ENCODE data around the gene TES.
"Not testable (repeated sequence)": the region's sequence is repeated elsewhere in the genome, so short reads cannot be mapped to it uniquely, and the experiment has no call there.

Gene TES, protein sequence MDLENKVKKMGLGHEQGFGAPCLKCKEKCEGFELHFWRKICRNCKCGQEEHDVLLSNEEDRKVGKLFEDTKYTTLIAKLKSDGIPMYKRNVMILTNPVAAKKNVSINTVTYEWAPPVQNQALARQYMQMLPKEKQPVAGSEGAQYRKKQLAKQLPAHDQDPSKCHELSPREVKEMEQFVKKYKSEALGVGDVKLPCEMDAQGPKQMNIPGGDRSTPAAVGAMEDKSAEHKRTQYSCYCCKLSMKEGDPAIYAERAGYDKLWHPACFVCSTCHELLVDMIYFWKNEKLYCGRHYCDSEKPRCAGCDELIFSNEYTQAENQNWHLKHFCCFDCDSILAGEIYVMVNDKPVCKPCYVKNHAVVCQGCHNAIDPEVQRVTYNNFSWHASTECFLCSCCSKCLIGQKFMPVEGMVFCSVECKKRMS

DNA sequence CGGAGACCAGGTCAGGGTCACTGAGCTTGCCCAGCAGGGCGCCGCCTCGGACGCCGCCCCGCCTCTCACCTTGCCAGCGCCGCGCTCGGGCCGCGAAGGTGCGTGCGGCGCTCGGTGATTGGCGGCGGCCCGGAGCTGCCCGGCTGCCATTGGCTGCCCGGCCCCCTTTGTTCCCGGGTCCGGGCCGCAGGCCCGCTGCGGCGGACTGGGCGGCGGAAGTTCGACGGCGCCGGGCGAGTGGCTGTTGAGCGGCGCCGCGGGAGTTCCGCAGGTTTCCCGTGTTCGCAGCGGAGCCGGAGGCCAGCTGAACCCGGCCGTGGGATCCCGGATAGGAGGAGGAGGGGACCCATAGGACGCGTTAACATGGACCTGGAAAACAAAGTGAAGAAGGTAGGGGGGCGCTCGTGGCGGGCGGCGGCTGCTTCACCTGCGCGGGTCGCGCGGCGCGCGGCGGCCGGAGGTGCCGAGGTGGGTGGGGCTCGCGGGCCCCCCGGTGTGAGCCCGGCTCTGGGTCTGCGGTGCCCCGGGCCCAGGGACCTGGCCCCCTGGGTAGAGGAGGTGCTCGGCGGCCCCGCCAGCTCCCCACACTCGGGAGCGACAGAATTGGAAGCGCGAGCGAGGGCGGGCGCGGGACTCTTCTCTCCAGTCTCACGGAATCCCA lies at the start of gene TES:
TSS of gene TES (plus strand) at position 195 of the 661 bp plus-strand sequence. CDS start at position 364, 169 bp downstream.
- peak; percentile 74 to 79 for DNase-seq
- peaks cover 44% of the 10 kb centered on the region for H3K4me1 Mint-ChIP-seq
- peaks cover 0 to 5% of the 10 kb centered on the region in 2 donors for H3K9me3 Mint-ChIP-seq
- peak within 1 kb of the TSS; percentile 98 to 99 for H3K4me3 Mint-ChIP-seq
- peak within 1 kb of the TSS; percentile 97 to 99 for H3K27ac Mint-ChIP-seq
- H3K27me3 Mint-ChIP-seq = no peaks in the 10 kb centered on the region
- ATAC-seq = peak; percentile 80

DNA sequence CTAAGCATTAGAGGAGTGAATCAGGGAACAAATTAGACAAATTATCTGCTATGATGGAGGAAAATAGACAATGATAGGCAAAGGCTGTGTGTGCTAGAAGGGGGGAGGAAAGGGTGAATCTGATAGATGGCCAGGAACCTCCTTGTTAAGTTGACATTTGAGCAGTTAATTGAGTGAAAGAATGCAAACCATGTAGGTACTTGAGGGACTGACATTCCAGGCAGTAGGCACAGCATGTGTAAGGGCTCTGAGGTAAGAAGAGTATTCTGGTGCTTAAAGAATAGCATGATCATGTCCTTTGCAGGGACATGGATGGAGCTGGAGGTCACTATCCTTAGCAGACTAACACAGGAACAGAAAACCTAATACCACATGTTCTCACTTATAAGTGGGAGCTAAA lies 48.6 kb upstream of the TES start:
- Mint-ChIP-seq H3K27me3 (peaks cover 23% of the 10 kb centered on the region), H3K9me3 (no peaks in the 10 kb centered on the region), H3K4me3 (no peak overlapping the region), H3K4me1 (peaks cover 2% of the 10 kb centered on the region), H3K27ac (no peak overlapping the region)
- DNase-seq = no peak
- no peak for ATAC-seq

DNA sequence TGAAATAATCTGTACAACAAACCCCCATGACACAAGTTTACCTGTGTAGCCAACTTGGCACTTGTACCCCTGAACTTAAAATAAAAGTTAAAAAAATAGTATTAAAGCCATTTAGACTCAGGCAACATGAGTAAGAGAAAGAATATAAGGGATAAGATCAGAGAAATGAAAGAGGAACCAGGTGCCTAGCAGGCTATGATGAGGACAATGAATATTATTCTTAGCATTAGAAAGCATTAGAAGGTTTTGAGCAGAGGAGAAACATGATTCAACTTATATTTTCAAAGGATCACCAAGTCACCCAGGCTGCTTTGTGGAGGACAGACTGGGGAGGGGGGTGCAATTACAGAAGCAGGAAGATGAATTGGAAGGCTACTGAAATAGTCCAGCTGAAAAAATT lies 48.1 kb upstream of the TES start:
- peaks cover 7% of the 10 kb centered on the region for H3K4me1 Mint-ChIP-seq
- no peaks in the 10 kb centered on the region for H3K9me3 Mint-ChIP-seq
- peaks cover 21% of the 10 kb centered on the region for H3K27me3 Mint-ChIP-seq
- DNase-seq (no peak), ATAC-seq (no peak)
- no peak overlapping the region for H3K4me3 Mint-ChIP-seq
- no peak overlapping the region for H3K27ac Mint-ChIP-seq

DNA sequence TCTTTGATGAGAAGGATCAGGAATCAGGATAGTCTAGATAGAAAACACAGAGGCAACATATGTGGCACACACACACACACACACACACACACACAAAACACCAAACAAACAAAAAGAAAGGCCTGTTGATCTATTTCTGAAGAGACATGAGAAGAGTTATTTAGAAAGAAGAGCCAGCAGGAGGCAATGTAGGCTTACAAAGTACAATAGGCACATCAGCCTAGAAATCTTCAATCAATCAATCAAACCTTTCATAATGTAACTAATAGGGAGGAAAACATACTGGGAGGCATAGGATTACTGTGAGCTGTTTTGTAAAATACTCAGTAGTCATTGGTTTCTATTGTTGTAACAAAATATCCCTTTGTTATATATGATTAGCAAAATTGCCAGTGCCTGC lies 47.3 kb upstream of the TES start:
- peaks cover 14% of the 10 kb centered on the region for H3K27me3 Mint-ChIP-seq
- ATAC-seq (no peak), DNase-seq (no peak)
- no peak overlapping the region for H3K4me3 Mint-ChIP-seq
- H3K9me3 Mint-ChIP-seq = no peaks in the 10 kb centered on the region
- H3K4me1 Mint-ChIP-seq = peaks cover 11% of the 10 kb centered on the region
- H3K27ac Mint-ChIP-seq = no peak overlapping the region

DNA sequence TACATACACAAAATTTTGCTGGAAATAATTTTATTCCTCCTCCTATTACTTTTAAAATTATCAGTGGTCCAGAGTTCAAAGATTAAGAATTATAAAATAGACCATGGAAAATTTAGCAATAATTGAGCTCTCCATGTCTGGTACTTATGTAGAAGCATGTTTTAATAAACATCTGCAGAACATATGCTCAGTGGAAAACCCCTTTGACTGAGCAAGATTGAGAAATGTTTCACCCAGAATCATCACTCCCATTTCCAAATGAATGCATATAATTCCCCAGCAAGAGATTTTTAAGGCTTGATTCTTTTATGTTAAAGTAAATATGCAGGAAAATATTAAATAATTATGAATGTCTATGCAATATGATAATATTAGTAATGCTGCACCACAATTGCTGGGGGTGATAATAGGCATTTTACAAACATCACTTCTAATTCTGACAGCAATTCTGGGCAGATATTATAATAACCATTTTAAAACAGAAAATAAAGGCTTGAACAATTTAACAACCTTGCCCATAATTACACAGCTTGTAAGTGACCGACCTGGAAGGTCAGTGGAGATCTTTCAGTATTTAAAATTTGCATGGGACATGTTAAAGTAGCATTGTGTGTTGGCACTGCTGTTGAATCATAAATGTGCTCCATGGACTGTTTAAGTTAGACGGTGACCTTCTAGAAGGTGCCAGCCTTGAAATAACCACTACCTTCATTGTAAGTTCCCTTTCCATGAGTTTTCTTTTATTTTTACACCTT lies 45.6 kb upstream of the TES start:
- Mint-ChIP-seq H3K4me1 (peaks cover 11% of the 10 kb centered on the region), H3K27me3 (peaks cover 10% of the 10 kb centered on the region), H3K4me3 (no peak overlapping the region), H3K9me3 (no peaks in the 10 kb centered on the region), H3K27ac (no peak overlapping the region)
- ATAC-seq (no peak), DNase-seq (no peak)

DNA sequence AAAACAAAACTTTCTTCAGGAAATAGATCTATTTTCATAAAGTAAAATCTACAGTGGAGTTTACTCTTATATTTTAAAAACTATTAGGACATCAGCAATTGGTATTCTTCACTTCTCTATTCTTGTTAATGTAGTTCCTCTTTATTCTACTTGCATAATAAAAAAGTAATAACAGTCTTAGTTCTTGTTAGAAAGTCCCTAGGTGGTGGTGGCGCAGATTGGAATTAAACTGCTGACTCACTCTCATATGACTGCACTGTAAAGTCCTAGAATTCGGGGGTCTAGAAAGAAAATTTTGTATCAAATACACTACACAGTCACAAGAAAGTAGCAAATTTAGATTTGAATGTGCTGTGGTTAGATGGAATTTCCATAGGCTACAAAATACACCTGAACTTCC lies 44.6 kb upstream of the TES start:
- no peaks in the 10 kb centered on the region for H3K9me3 Mint-ChIP-seq
- H3K27me3 Mint-ChIP-seq = peaks cover 18% of the 10 kb centered on the region
- ATAC-seq (no peak), DNase-seq (no peak)
- H3K4me1 Mint-ChIP-seq = peaks cover 11% of the 10 kb centered on the region
- H3K27ac Mint-ChIP-seq = no peak overlapping the region
- no peak overlapping the region for H3K4me3 Mint-ChIP-seq

DNA sequence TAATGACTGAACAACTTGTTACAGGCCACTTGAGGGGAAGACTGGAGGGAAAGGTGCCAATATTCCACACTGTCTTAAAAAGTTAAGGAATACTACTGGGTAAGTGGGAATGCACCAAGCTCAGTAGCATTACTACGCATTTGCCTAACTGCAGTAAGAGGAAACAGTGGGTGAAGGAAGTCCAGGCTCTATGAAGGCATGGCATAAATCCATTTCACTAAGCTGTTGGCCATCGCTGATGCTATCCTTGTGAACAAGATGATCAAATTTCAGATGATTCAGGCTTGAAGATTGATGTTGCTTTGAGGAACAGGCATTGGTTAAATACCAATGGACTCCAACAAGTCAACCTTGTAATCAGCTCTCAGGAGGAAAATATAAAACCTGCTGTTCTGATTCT lies 44.2 kb upstream of the TES start:
- no peaks in the 10 kb centered on the region for H3K9me3 Mint-ChIP-seq
- H3K4me1 Mint-ChIP-seq = peaks cover 11% of the 10 kb centered on the region
- no peak for ATAC-seq
- no peak for DNase-seq
- H3K4me3 Mint-ChIP-seq = no peak overlapping the region
- peaks cover 22% of the 10 kb centered on the region for H3K27me3 Mint-ChIP-seq
- no peak overlapping the region for H3K27ac Mint-ChIP-seq

DNA sequence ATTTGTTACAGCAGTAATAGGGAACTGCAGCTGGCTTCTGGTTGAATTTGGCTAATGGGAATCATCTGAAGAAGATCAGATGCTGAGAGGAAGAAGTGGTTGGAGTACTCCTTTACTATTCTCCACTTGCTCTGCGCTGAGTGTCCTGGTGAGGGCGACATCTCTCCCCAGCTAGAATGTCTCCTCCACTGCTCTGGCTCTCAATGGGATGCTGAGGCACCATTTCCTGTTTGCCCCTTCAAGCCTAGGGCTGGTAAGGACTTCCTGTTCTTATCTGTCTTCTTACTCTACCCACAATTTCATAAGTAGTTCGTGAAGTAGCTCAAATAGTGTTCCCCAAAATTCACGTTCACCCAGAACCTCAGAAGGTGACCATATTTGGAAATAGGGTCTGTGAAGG lies 43.2 kb upstream of the TES start:
- peak in 1 of 2 donors; percentile 27 for DNase-seq
- H3K9me3 Mint-ChIP-seq = no peaks in the 10 kb centered on the region
- H3K4me3 Mint-ChIP-seq = peak overlapping the region in 1 of 2 donors; percentile 34
- H3K27ac Mint-ChIP-seq = no peak overlapping the region
- H3K4me1 Mint-ChIP-seq = peaks cover 11% of the 10 kb centered on the region
- peak; percentile 87 for ATAC-seq
- peaks cover 32% of the 10 kb centered on the region for H3K27me3 Mint-ChIP-seq

DNA sequence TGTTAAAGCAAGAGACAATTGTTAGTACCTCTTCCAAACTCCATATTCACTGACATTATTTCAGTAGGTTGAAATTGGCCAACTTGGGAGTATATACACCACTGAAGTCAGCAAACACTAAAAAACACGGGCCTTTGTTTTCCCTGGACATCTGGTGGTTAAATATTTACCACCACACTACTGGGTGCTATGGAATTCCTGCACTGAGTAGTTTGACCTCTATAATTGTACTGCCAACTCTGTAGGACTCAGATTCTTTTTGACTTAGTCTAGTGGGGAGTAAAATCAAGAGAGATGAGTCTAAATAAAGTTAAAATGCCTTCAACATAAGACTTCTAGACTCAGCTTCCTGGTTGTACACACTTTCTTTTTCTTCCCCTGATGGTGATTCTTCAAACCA lies 41.3 kb upstream of the TES start:
- ATAC-seq (no peak), DNase-seq (no peak)
- H3K27ac Mint-ChIP-seq = no peak overlapping the region
- no peak overlapping the region for H3K4me3 Mint-ChIP-seq
- H3K4me1 Mint-ChIP-seq = peaks cover 11% of the 10 kb centered on the region
- peaks cover 32% of the 10 kb centered on the region for H3K27me3 Mint-ChIP-seq
- H3K9me3 Mint-ChIP-seq = no peaks in the 10 kb centered on the region

DNA sequence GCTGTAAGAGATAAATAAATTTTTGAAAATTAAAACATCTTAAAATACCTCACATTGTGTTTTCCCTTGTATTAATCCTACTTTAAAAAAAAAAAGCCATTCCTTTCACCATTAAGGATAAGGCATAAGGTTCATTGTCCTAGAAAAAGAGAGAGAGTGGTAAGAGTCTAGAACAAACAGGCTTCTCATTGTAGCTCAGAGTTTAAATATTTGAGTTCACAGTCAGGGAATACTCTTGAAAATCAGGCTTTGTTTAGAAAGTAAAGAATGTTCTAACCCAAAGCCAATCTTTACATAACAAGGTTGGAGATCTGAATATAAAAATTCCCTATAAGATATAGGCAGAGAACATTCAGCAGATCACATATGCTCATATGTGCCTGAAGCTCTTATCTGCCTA lies 40.2 kb upstream of the TES start:
- Mint-ChIP-seq H3K4me3 (no peak overlapping the region), H3K27me3 (peaks cover 32% of the 10 kb centered on the region), H3K9me3 (no peaks in the 10 kb centered on the region), H3K27ac (no peak overlapping the region), H3K4me1 (peaks cover 11% of the 10 kb centered on the region)
- DNase-seq (no peak), ATAC-seq (no peak)

DNA sequence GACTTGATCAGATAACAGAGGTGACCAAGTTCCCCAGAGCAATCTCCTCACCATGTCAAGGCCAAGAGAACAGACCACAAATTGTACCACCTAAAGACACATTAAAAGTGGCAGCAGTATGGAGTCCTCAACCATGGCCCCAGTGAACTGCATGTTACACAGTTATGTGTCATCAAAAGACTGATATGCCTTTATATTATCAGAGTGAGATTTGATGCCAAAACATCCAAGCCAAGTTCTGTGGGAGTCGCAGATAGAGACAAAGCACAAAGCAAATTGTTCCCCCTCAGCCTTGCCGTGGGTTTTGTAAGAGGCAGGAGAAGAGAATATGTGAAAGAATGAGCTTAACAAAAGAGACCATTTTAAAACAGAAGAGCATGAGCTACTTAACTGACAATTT lies 39.2 kb upstream of the TES start:
- peaks cover 29% of the 10 kb centered on the region for H3K27me3 Mint-ChIP-seq
- ATAC-seq (peak; percentile 45), DNase-seq (no peak)
- H3K9me3 Mint-ChIP-seq = no peaks in the 10 kb centered on the region
- no peak overlapping the region for H3K27ac Mint-ChIP-seq
- H3K4me3 Mint-ChIP-seq = no peak overlapping the region
- peaks cover 11% of the 10 kb centered on the region for H3K4me1 Mint-ChIP-seq

DNA sequence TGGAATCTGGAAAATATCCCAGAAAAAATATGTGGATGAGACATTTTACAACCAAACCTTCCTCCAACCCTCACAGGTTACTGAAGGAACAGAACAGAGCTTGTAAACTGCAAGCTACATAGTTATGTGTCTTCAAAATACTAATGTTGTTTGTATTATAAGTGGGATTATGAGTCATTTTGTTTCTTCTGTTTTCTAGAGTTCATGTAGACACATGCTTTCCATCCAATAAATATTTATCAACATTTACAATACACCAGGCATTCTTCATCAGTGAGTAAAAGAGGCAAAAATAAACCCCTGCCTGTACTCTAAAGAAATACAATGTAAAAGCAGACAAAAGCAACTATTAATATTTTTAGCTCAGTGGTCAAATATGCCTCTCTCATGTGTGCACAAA lies 38.0 kb upstream of the TES start:
- DNase-seq = no peak
- no peak for ATAC-seq
- Mint-ChIP-seq H3K4me1 (peaks cover 3% of the 10 kb centered on the region), H3K27me3 (peaks cover 22% of the 10 kb centered on the region), H3K27ac (no peak overlapping the region), H3K4me3 (no peak overlapping the region), H3K9me3 (no peaks in the 10 kb centered on the region)

DNA sequence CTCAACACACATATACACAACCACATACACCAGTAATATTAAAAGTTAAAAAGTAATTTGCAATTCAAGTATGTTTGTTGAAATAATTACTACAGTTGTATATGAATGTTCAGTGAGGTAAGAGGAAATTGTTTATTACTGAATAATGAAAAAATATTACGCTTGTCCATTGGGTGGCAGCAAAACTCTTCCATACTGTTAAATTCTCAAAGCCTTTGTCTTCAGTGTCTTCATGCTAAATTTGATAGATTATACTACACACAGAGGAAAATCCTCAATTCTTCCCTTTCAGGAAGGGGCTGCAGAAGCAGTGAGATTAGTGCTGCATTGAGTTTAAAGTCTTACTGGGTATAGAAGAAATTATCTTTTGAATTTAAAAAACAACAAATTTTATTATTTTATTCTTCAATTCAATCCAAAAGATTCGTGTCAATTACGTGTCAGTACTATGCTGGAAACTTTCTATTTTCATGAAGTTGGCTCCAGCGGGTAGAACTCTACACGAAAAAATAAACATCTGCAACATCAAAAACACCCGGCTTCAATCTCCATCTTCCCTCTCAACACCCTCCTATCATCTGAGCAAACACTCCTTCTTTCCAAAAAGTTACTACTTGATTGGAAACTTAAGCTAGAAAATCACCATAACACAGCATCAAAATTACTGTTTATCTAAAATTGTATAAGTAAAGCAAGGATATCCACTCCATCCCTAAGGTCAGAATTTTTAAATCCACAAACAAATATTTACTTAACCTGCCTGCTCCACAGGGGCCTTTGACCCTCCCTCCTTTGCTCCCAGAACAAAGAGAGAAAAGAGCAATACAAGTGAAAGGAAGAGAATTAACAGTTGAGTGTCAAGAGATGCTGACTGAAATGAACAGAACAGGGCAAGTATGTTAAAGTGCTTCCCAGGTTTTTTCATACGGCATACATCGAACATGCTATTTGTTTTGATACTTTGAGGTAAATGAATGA lies 37.0 kb upstream of the TES start:
- DNase-seq = no peak

DNA sequence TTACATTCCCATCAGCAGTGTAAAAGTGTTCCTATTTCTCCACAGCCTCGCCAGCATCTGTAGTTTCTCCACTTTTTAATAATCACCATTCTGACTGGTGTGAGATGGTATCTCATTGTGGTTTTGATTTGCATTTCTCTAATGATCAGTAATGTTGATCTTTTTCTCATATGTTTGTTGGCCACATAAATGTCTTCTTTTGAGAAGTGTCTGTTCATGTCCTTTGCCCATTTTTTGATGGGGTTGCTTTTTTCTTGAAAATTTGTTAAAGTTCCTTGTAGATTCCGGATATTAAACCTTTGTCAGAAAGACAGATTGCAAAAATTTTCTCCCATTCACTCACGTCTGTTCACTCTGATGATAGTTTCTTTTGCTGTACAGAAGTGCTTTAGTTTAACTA lies 35.2 kb upstream of the TES start:
- H3K4me3 Mint-ChIP-seq, ATAC-seq, H3K27ac Mint-ChIP-seq, DNase-seq, H3K9me3 Mint-ChIP-seq, H3K4me1 Mint-ChIP-seq: not testable (repeated sequence)
- H3K27me3 Mint-ChIP-seq = peaks cover 21% of the 10 kb centered on the region

More for the DNA sequence above, 37.0 kb upstream of the TES start:
- Mint-ChIP-seq H3K4me1 (no peaks in the 10 kb centered on the region), H3K9me3 (no peaks in the 10 kb centered on the region), H3K27ac (peak overlapping the region in 1 of 2 donors; percentile 5), H3K27me3 (peaks cover 22% of the 10 kb centered on the region), H3K4me3 (no peak overlapping the region)
- peak; percentile 45 for ATAC-seq

DNA sequence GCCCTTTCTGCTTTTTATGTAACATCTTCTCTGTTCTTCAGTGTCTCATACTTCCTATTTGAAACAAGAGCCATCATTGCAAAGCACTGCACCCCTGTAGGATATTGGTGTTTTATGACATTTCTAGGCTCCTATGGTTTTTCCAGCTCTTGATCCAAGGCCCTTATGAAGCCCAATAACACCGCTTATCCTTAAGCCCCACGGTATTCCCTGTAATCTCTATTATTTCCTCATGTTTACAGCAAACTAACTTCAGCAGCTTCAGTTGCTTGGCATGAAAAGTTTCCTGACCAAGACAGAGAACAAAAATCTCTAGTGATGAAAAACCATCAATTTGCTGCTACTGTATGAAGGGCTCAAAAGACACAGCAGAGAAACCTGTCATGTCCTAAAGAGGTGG lies 34.1 kb upstream of the TES start:
- no peak for ATAC-seq
- Mint-ChIP-seq H3K4me1 (no peaks in the 10 kb centered on the region), H3K27ac (peak overlapping the region in 1 of 2 donors; percentile 76)

More for the DNA sequence above, 34.1 kb upstream of the TES start:
- H3K27me3 Mint-ChIP-seq = peaks cover 9% of the 10 kb centered on the region
- H3K4me3 Mint-ChIP-seq = no peak overlapping the region
- H3K9me3 Mint-ChIP-seq = no peaks in the 10 kb centered on the region
- DNase-seq = no peak
